Activated CD8-positive, alpha-beta memory T cell treated with anti-CD3 and anti-CD28 coated beads, Interleukin-2, amount 50 U/mL, for 24 hours (primary cell): ENCODE measurements around the gene MIER3.

Experiments
- DNase-seq: peaks from one replicate; pipeline ENCODE4 v3.0.0-alpha.2; 2020; ENCODE audit errors: extremely low read depth

MIER3 gene

DNA sequence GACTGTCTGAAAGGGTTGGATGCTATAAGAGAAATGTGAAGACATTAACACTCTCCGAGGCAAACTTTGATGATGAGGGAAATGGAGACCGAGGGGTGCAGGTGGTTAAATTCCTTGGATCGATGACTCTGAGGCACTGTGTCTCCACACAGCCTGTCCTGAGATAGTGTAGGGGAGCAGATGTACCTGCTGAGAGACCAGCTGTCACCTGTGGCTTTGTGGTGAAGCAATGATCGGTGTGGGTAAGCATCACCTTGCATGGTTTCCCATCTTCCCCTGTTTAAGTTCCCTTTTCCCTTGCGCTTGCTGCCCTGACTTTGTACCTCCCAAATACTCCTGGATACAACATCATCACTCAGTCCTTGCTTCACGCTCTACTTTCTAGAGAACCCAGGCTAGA, 9.8 kb upstream of the MIER3 start:
- DNase-seq = no peak

DNA sequence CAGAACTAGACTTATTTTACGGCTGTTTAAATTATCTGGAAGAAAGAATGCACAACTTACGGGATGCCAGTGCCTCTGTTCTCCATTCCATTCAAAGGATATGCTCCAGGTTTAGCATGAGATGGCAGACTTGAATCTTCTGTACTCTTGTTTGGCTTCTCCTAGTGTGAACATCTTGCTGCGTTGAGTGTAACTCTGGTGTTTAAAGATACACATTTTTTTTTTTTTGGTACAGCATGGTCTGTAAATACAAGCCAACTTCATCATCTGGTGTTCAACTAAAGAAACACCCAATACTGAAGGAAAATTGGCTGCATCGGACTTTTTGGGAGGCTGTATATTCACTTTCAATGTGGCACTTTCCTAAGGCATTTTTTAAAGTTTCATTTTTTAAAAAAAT, 7.4 kb upstream of the MIER3 start:
- DNase-seq = no peak

DNA sequence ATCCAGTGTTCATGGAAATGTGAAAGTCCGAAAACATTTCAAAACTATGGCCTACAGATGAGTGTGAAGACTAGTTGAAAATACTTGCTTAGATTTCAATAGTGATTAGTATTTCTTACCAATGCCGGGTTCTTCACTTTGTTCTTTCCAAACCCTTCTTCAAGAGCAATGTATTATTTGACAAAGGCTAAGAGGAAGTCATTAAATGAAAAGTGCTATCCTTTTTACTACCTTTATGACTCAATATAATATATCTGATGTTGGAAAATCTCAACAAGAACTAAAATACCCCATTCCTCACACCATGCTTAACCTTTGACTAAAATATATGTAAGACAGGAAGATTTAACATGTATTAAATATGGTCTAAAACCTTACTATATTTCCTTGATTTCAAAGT, 6.7 kb upstream of the MIER3 start:
- no peak for DNase-seq

DNA sequence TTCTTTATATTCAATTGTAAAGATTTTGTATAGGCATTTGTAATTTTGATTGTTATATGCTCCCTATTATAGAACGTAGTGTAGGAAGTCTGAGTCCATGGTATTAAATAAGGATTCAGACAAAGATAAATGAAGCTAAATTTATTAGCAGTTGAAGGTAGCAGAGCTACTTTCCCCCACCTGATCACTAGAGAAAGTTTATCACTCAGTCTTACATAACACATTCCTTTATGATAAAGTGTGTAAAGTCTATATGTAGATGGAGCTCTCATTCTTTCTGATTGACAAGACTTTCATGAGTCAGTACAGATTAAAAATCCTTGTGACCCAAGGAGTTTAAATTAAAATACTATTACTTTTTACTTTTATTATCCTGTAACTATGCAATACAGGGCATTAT, 2.3 kb upstream of the MIER3 start:
- DNase-seq = no peak

DNA sequence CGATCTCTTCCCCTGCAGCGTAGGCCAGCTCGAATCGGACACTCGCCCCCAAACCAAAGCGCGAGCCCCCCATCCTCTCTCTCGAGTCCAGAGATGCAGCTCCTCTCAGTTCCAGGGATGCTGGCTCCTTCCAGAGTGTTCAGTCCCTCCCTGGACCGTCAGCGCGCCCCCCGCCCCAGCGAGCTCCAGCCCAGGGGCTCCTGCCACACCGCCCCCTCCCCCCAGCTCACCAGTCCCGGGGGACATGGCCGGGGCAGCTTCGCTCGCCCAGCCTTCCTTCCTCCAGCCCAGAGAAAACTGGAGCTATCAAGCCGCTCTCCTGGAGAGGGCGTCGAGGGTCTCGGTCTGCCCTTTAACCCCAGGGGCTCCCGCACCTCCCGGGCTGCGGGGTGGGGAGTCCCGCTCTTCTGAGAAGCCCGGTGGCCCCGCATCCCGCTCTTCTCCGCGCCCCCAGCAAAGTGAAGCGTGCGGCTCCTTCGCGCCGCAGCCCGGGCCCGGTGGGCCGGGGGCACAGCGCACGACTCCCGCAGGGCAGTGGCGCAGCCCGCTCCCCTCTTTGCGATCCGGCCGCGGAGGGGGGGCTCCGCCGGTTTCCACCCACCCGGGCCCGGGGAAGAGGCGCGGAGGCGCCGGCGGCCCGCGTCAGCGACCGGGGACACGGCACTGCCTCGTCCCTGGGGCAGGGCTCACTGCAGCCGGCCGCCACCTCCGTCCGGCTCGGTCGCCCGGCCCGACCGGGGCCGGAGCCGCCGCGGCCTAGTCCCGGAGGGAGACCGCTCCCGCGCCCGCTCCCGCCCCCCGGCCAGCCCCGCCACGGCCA, 587 bp downstream of the MIER3 start:
- DNase-seq = no peak

DNA sequence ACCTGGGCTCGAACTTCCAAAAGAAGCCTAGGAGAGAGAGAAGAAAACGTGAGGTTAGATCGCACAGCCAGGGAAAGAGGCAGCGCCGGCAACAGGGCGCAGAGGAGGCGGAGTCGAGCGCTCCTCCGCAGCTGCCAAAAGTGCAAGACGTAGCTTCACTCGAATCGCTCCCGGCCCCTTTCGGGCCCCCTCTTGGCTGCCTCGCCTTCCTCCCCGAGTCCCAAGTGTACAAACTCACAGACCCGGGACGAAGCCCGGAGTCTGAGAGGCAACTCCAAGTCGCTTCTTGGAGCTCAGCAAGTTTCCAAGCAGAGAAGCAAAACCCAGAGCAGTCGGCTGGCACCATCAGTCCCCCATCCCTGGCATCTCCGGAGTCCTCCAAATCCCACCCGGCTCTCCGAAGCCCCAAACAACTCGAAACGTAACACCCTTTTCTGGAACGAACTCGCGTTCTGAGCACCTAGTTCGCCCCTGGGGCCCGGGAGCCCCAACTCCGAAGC, 1.2 kb downstream of the MIER3 start:
- DNase-seq = no peak

DNA sequence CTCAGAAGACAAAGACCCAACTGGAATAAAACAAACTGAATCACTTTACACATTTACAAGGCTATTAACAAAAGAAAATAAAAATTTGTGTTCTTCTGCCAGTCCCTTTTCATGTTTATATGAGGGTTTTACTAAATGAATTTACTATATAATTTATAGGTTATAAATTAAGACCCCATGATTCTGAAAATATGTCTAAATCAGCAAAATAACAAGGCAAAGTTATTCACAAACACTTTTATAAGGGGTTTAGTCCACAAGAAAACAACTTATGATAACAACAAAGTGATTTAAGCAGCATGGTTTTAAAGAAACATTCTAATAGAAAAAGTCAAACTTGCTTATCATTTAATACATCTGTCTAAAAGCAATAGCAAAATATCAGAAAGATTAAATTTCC, 4.9 kb downstream of the MIER3 start:
- no peak for DNase-seq

DNA sequence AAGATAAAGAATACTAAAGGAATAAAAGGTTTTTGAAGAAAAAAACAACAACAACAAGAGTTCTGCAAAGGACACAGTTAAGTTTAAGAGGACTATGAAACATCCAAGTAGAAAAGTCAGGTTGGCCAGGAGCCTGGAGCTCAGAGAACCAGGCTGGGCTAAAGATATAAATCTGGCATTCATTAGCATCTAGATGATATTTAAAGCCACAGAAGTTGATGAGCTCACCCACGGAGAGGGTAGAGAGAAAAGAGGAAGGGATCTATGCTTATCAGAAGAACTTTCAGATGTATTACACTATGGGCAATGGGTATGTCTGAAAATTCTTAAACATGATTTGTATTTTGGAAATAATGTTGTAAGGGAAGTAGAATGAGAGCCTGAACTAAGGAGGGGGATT, 9.9 kb downstream of the MIER3 start:
- DNase-seq = no peak

DNA sequence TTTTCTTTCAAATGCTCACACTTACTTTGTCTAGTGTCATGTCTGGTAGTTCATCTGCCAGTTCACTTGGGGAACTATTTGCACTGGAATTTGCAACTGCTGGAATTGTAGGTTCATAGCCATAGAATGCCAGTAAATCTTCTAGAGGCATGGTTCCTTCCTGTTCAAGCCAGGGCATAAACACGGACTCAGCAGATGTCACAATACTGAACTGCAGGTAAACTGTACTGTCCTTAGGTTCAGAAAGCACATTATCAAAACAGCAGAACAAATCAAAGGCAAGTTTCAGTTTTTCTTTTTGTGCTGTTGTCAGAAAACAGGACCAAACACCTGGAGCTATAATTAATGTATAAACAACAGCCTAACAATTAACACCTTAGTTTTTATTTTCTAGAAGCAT, 13.1 kb downstream of the MIER3 start:
- DNase-seq = no peak

DNA sequence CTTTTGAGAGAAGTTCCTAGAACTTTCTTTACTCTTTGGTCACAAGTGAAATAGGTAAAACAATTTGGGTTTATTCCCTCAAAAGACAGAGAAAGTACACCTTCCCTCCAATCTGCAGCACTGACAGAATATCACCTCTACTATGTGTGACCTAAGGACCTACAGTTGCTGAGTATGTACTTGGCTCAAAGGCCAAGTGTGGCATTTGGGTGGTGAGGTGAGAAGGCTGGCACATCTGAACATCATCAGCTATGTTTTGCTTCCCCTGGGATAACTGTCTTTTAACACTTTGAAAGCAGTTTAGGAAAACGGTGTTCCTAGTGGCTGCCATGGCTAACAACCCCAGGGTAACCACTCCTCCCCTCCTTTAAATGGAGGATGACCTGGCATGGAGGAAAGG, 17.6 kb downstream of the MIER3 start:
- no peak for DNase-seq

DNA sequence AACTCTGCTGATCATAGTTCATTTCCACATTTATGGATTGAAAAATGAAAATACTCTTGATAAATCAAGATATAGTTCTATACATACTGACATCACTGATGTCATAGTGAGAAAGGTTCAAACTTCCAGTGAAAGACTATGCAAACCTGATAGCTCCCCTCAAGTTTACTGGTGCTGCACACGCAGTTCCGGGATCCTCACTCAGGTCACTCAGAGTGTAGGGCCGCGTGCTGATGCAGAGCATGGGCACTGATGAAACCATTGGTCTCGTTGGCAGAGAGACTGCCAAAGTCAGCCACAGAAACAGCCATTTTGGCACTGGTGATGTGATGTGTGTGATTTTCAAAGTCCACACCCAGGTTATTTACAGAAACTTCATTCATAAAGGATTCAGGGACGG, 29.0 kb downstream of the MIER3 start:
- DNase-seq = no peak

DNA sequence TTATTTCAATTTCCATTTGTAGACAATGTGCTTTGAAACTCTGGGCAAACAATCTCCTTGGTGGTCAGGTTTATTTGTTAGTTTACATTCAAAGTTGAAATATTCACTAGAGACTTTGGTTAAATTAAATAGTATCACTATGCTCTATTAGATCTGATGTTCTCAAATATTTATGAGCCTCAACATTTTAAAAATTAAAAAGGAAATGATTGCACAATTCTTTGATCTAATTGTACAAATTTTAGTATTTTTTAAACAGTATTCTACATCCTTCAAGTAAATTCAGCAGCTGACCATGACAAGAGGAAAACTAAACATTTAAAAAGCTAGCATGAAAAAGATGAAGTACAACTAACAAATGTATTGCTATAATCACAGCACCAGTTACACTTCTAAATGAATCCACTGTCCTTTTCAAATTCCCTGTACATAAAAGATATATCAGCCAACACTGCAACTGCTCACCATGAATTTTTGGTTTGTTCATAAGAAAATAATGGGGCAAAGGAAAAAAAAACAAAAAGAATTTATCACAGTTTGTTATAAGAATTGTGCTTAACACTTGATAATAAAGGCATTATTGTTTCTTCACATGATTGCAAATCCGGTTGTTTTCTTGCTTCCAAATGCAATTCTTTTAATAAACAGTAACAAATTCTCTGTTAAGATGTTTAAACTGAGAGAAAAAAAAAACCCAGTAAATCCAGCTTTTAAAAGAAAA, 31.8 kb downstream of the MIER3 start:
- no peak for DNase-seq

DNA sequence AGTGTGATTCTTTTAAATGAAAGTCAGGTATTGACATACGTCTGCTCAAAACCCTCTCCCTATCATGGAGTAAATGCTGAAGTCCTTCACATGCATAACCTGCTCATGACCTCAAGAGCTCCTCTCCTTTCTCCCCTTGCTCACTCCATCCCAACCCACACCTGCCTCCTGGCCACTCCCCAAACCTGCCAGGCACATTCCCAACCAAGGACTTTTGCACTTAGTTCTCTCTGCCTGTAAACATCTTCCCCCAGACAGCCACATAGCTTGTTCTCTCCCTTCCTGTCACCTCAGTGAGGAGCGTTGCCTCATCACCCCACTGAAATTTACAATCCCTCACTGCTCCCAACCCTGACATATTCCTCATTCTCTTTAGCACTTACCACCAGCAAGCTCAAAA, 33.9 kb downstream of the MIER3 start:
- no peak for DNase-seq

DNA sequence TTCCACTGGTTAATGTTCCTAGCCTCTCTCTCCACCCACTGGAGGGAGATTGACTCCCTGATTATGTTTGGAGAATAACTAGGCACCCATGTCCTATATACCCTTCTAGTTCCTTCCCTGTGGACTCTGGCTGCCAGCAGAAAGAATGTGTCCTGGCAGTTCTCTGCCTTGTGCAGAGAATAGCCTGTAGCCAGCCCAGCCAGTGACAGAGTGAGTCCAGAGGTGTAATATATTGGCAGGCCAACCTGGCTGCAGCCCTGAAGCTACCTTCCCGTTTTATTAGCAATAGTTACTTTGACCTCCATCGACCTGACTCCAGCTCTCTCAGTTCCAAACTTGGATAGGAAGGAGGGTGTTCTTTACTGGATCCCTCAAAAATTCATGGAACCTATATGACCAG, 34.4 kb downstream of the MIER3 start:
- no peak for DNase-seq

DNA sequence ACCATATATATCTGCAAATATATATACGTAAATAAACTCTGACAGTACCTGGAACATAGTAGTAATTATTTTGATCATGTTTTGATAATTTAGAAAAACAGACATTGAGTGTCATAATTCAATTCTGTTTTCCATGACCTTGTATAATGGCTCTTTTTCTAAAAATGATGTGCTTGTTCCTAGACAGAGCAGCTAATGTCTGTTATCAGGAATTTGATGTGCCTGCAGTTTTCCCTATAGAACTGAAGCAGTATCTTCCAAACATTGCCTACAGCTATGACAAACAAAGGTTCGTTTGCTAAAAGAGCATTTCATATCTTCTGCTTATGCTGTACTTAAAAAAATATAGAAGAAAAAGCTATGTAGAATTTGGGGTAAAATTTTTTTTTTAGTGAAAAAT, 37.2 kb downstream of the MIER3 start:
- no peak for DNase-seq

DNA sequence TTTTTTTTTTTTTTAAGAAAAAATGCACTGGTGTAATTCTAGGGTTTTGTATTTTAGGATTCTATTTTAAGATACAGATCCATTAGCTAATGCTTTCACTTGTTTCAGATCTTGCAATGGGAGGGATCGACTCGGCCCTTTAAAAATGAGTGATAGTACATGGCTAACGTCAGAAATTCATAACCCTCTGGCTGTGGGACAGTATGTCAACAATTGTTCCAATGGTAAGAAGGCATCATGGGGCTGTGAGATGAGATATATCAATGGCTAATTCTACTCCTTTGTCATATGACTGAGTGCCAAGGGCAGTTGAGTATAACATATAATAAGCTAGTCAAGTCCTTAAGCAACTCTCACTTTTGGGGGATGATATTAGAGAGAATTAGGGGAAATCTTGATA, 38.2 kb downstream of the MIER3 start:
- no peak for DNase-seq

DNA sequence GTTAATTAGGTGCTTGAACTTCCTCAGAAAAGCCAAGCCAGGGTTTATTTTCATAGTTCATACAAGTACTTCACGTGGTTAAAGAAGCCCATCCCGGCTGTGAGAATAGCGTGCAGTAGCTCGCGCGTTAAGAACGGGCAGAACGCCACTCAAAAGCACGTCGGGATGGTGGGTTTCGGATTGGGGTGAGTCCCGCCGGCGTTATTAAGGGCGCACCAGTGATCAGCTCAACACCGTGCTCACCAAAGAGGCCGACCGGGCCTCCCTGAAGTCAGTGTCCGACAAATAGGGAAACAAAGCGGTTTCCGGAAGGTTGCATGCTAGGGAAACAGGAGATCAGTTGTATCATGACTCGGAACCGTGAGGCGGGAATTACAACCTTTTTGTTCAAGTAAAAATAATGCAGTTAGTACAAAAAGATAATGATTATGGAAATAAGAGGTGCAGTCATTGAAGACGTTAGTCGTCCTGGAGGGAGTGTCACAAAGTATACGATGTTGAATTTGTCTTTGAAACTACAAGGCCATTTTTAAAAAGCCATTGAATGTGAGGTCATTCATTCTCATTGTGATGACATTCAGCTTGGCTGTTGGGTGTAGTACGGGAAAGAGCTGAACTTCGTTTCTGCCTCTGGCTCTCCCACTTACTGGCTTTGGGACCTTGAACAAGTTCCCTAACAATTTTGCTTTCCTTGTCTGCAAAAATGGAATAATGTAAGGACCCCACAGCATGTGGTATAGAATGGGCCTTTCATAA, 41.5 kb downstream of the MIER3 start:
- DNase-seq = no peak

DNA sequence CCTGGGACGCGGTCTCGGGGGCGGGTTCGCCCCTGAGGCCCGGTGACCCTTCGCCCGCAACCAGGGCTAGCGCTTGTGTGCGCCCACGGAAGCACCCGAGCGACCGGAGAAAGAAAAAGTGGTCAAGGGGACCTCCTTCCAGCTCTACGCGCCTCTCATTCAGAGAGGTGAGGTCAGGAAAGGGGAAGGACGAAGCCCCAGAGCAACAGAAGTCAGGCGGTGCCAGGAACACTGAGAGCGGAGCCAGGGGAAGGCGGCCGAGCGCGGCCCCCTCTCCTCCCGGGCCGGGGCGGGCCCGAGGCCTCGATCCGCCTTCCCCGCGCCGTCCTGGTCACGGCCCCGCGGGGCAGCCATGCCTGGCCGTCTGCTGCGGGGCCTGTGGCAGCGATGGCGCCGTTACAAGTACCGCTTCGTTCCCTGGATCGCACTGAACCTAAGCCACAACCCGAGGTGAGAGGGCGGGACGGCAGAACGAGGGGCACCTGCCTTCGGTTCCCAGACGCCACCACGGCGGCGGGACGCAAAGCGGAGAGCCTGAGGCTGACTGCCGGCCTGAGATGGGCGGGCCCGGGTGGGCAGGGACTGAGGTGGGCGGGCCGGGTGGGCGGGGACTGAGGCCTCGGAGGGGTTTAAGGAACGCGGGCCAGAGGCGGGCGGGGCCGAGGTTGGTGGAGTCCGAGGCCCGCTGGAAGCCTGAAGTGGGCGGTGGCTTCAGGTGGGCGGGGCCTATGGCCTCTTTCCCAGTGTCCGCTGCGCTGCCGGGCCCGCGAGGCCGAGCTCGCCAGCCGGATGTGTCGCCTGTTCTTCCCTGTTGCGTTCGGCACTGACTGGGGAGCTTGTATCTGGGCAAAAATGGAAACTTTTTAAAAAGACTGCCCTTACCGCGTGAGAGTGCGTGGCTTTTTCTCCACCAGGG, 42.4 kb downstream of the MIER3 start, which contains the start of gene SETD9:
TSS of gene SETD9 (plus strand) at position 303 of the 916 bp plus-strand sequence. CDS start at position 353, 50 bp downstream.
- peak; percentile 80 for DNase-seq

DNA sequence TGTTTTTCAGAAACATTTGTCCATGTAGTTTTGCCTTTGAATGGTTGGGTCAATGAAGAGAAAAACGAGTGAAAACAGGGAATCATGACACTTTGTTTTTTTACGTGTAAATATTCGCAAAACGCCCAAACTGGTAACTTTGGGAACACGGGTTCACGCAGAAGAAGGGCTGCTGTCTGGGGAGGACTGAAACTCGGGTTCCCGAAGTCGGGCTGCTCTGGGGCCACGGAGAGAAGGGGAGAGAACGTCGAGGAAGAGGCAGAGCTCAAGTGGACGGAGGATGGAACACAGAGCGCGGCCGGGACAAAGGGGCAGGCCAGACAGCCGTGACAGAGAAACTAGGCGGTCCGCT, 43.0 kb downstream of the MIER3 start:
- no peak for DNase-seq

DNA sequence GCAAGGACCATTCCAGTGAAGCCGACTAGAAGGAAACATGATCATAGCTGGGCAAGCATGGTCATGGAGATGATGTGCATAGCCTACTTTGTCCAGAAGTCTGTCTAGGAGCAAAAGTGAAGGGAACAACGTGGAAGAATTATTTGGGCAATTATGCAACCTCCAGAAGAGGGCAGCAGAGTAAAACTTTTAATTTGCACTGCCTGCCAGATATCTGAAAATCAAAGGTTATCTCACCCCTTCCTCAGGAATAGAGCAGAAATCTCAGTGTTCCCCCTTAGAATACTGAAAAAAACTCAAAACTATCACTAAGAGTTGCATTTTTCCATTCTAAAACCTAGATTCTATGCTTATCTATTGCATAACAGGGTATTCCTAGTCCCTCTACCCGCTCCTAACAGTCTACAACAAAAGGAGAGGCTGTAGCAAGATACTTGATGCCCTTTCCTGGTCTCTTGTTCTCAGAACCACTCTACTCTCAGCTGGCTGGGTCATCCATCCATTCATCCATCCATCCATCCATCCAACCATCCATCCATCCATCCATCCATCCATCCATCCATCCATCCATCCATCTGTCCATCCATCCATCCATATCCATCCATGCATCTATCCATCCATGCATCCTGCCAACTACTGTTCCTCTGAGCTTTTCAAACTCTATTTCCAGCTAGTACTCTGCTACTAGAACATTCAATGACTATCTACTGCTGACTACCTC, 50.9 kb downstream of the MIER3 start:
- DNase-seq = no peak

DNA sequence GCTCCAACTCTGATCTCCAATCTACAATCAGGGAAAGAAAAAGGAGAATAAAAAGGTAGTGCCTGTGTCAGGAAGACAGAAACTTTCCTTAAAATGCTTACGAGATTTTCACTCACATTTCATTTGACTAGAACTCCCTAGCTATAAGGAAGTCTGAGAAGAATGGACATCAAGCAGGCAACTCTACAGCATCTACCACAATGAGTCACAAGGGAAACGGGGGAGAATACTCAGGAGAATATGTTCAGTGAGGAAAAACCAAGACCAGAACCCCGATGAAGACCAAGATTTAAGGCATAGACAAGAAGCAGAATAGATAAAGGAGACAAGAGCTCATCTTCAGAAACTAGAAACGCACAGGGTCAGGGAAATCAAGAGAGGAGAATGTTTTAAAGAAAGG, 51.5 kb downstream of the MIER3 start:
- DNase-seq = no peak
